Endothelial cell of umbilical vein (primary cell): Measurements from ENCODE around the gene MCCC1. TPM values are rescaled to one million over a fixed set of nuclear protein-coding genes. Genes with fewer than 3 reads are reported as not detected.

ENCODE experiments used
- BruUV-seq: library from RNA; stranded (reverse); fragments of 400-500 nt; replicated peaks from 2 replicates; lab custom pipeline; 2021; lab: Mats Ljungman, UMichigan
- CTCF ChIA-PET: fragments of 300-600, 350-600 bp; sonication (Branson Sonifier 250); formaldehyde crosslinking; loops from one replicate; lab custom pipeline; 2021; ENCODE audit warnings: antibody characterized with exemption, inconsistent platforms; lab: Charles Lee
- POLR2A ChIA-PET: fragments of 300-600, 350-600 bp; sonication (Branson Sonifier 250); formaldehyde crosslinking; loops from one replicate; lab custom pipeline; 2021; ENCODE audit warnings: antibody characterized with exemption, inconsistent platforms; lab: Charles Lee
- DNase-seq: peaks from one replicate; pipeline ENCODE4 v3.0.0-alpha.2; 2011; ENCODE audit warnings: low read depth, low spot score
- FAIRE-seq: peaks from 2 replicates; lab custom pipeline; 2011; peaks lifted over from hg19 to GRCh38; lab: Jason Lieb, UNC
- H2AFZ ChIP-seq: 2 replicates; pipeline ENCODE4 v1.6.0; 2012; ENCODE audit warnings: low read depth, low read length, control low read depth, inconsistent platforms
- H3K27ac ChIP-seq: 2 replicates; pipeline ENCODE4 v1.5.1; 2011; ENCODE audit warnings: low read depth, mild to moderate bottlenecking, control low read depth, low read length, moderate library complexity; ENCODE audit not compliant: insufficient read depth
- H3K27me3 ChIP-seq, 2 experiments: 2 replicates each; pipeline versions ENCODE4 v1.6.0 to v1.6.1; 2011; ENCODE audit warnings: low read length in 2 of 2, mixed read lengths in 1 of 2; ENCODE audit not compliant: control insufficient read depth in 2 of 2, insufficient read depth in 2 of 2
- H3K36me3 ChIP-seq, 2 experiments: 2 replicates in 1 of 2; 3 replicates in 1 of 2; pipeline ENCODE4 v1.5.1; 2011; ENCODE audit warnings: low read length in 2 of 2, mild to moderate bottlenecking in 1 of 2, moderate library complexity in 1 of 2; ENCODE audit not compliant: control insufficient read depth in 2 of 2, insufficient read depth in 2 of 2; ENCODE audit errors: extremely low read depth in 1 of 2
- H3K4me1 ChIP-seq: 3 replicates; pipeline ENCODE4 v1.5.1; 2011; ENCODE audit warnings: mild to moderate bottlenecking, low read length; ENCODE audit not compliant: control insufficient read depth, insufficient read depth; ENCODE audit errors: extremely low read depth
- H3K4me2 ChIP-seq: 2 replicates; pipeline ENCODE4 v1.6.1; 2011; ENCODE audit warnings: low read length, control low read depth, mixed read lengths; ENCODE audit not compliant: insufficient read depth
- H3K4me3 ChIP-seq, 3 experiments: fragments of 200-600 bp in 1 of 3; sonication (generic), shearing (Covaris generic) in 1 of 3; replicated peaks in 1 of 3; 2 replicates each; pipeline ENCODE4 v1.5.1; 2011 to 2016; ENCODE audit warnings: control low read depth in 3 of 3, low read length in 3 of 3, mild to moderate bottlenecking in 2 of 3, inconsistent platforms in 1 of 3, low read depth in 1 of 3, moderate library complexity in 1 of 3; ENCODE audit not compliant: insufficient read depth in 1 of 3
- H3K79me2 ChIP-seq: 2 replicates; pipeline ENCODE4 v1.6.0; 2012; ENCODE audit warnings: low read length, inconsistent platforms; ENCODE audit not compliant: control insufficient read depth, insufficient read depth
- H3K9ac ChIP-seq: replicated peaks from 2 replicates; pipeline ENCODE3; 2011; ENCODE audit warnings: low read length, control low read depth; ENCODE audit not compliant: insufficient read depth; ENCODE audit errors: extremely low read depth
- H3K9me1 ChIP-seq: replicated peaks from 3 replicates; pipeline ENCODE4 v1.6.0; 2011; ENCODE audit warnings: mild to moderate bottlenecking, low read length; ENCODE audit not compliant: control insufficient read depth, insufficient read depth; ENCODE audit errors: extremely low read depth
- H3K9me3 ChIP-seq: replicated peaks from 2 replicates; pipeline ENCODE4 v1.5.1; 2012; ENCODE audit warnings: low read length, inconsistent platforms; ENCODE audit not compliant: control insufficient read depth, insufficient read depth
- H4K20me1 ChIP-seq: replicated peaks from 2 replicates; pipeline ENCODE3; 2011; ENCODE audit warnings: mild to moderate bottlenecking, low read length; ENCODE audit not compliant: control insufficient read depth, insufficient read depth; ENCODE audit errors: extremely low read depth
- EZH2 ChIP-seq: IDR thresholded peaks from 2 replicates; pipeline ENCODE4 v1.6.1; 2012; ENCODE audit warnings: borderline replicate concordance, low read depth, mild to moderate bottlenecking, moderate library complexity, low read length, inconsistent platforms; ENCODE audit not compliant: severe bottlenecking
- FOS ChIP-seq: IDR thresholded peaks from 2 replicates; pipeline ENCODE4 v1.6.1; 2011; ENCODE audit warnings: mild to moderate bottlenecking, low read length, moderate library complexity, borderline replicate concordance; ENCODE audit not compliant: insufficient read depth
- GATA2 ChIP-seq: IDR thresholded peaks from 2 replicates; pipeline ENCODE4 v1.7.0; 2011; ENCODE audit warnings: low read depth, mild to moderate bottlenecking, moderate library complexity, mixed read lengths, low read length; ENCODE audit not compliant: insufficient read length, insufficient read depth
- JUN ChIP-seq: IDR thresholded peaks from 2 replicates; pipeline ENCODE4 v1.6.1; 2011; ENCODE audit warnings: borderline replicate concordance, low read depth; ENCODE audit not compliant: insufficient read length, insufficient read depth
- MYC ChIP-seq: IDR thresholded peaks from one replicate; pipeline ENCODE4 v1.6.1; 2011; ENCODE audit warnings: mild to moderate bottlenecking, low read depth, low read length
- POLR2A ChIP-seq: IDR thresholded peaks from 2 replicates; pipeline ENCODE4 v1.6.1; 2012; ENCODE audit warnings: low read depth, mild to moderate bottlenecking, control low read depth, low read length
- POLR2AphosphoS5 ChIP-seq: IDR thresholded peaks from 2 replicates; pipeline ENCODE4 v1.6.1; 2012; ENCODE audit warnings: low read depth, mild to moderate bottlenecking, control low read depth, low read length, moderate library complexity; ENCODE audit not compliant: insufficient read depth
- dilution Hi-C: fragments of 300-500 bp; cut with MboI; formaldehyde crosslinking; loops from one replicate; pipeline ENCODE4 v1.15.0; 2019; ENCODE audit warnings: low sequenced_read_pairs; ENCODE audit not compliant: extremely low pct_ligation_motif_present
- intact Hi-C: fragments of 100-400 bp; cut with micrococcal nuclease; formaldehyde crosslinking; loops from one replicate; pipeline ENCODE4 v1.10.0; 2022
- polyA plus RNA-seq, 4 experiments: library from polyadenylated mRNA; depleted of rRNA in 3 of 4; stranded (reverse) in 3 of 4; unstranded in 1 of 4; fragments of >200 nt; gene quantifications; 2 replicates each; pipeline versions ENCODE4 v1.2.1 to v1.2.3, GENCODE V29; 2011 to 2012; ENCODE audit warnings: missing spikeins in 1 of 4
- total RNA-seq: library from RNA; stranded (reverse); gene quantifications from 2 replicates; pipeline ENCODE4 v1.2.3, GENCODE V29; 2021
- TF ChIP-seq, protein P1 (sequence below): IDR thresholded peaks from 2 replicates; pipeline ENCODE4 v1.6.1; 2011; ENCODE audit not compliant: insufficient read depth, insufficient read length
- TF ChIP-seq, protein P2 (sequence below), 2 donors: IDR thresholded peaks; 1 replicate in 1 of 2; 2 replicates in 1 of 2; pipeline ENCODE4 v1.5.1; 2011; ENCODE audit warnings: low read length in 2 of 2, mild to moderate bottlenecking in 2 of 2, moderate library complexity in 2 of 2, control low read depth in 1 of 2, inconsistent platforms in 1 of 2, low read depth in 1 of 2; ENCODE audit not compliant: insufficient read depth in 1 of 2; ENCODE audit errors: extremely low read depth in 1 of 2

MCCC1 gene
- total and polyA plus RNA-seq, 2 donors (not counting 3 experiments of a cell fraction or from before 2014, with no cell fraction given) = 9.2 to 19.7 TPM

DNA sequence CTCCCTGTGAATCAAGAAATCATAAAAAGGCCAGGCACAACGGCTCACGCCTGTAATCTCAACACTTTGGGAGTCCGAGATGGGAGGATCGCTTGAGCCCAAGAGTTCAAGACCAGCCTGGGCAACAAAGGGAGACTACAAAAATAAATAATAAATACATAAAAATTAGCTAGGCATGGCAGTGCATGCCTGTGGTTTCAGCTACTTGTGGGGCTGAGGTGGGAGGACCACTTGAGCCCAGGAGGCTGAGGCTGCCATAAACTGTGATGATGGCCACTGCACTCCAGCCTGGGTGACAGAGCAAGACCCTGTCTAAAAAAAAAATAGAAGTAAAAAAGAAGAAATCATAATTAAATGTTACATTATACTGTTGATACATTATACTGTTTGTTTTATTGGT is 91.0 kb downstream of the MCCC1 start:
- ChIA-PET CTCF (no interaction called here), POLR2A (no interaction called here)
- H2AFZ ChIP-seq = no peak overlapping the region
- no peaks in the 10 kb centered on the region for H3K9me1 ChIP-seq
- H3K4me1 ChIP-seq = no peaks in the 10 kb centered on the region
- H3K4me3 ChIP-seq = no peak overlapping the region
- dilution Hi-C loops (no loop called here), intact Hi-C loops (no loop called here)
- H4K20me1 ChIP-seq = no peaks in the 10 kb centered on the region
- H3K4me2 ChIP-seq = no peak overlapping the region
- no TSS peak for BruUV-seq
- FAIRE-seq (no peak), DNase-seq (no peak)
- H3K27ac ChIP-seq = no peak overlapping the region
- no peaks in the 10 kb centered on the region for H3K79me2 ChIP-seq
- no peaks in the 10 kb centered on the region for H3K27me3 ChIP-seq
- TF ChIP-seq GATA2 (no peak), JUN (no peak), MYC (no peak), FOS (no peak), EZH2 (no peak), POLR2AphosphoS5 (no peak), POLR2A (no peak)
- TF ChIP-seq, protein P1, sequence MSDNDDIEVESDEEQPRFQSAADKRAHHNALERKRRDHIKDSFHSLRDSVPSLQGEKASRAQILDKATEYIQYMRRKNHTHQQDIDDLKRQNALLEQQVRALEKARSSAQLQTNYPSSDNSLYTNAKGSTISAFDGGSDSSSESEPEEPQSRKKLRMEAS = no peak
- TF ChIP-seq, protein P2, sequence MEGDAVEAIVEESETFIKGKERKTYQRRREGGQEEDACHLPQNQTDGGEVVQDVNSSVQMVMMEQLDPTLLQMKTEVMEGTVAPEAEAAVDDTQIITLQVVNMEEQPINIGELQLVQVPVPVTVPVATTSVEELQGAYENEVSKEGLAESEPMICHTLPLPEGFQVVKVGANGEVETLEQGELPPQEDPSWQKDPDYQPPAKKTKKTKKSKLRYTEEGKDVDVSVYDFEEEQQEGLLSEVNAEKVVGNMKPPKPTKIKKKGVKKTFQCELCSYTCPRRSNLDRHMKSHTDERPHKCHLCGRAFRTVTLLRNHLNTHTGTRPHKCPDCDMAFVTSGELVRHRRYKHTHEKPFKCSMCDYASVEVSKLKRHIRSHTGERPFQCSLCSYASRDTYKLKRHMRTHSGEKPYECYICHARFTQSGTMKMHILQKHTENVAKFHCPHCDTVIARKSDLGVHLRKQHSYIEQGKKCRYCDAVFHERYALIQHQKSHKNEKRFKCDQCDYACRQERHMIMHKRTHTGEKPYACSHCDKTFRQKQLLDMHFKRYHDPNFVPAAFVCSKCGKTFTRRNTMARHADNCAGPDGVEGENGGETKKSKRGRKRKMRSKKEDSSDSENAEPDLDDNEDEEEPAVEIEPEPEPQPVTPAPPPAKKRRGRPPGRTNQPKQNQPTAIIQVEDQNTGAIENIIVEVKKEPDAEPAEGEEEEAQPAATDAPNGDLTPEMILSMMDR (IDR thresholded peaks at IDR 0.05; ENCODE audit: extremely low read depth in 1 of 2, insufficient read depth in 1 of 2, low read depth in 1 of 2, low read length in 2 of 2) = no peak
- no peaks in the 10 kb centered on the region for H3K36me3 ChIP-seq
- H3K9ac ChIP-seq = no peak overlapping the region
- no peaks in the 10 kb centered on the region for H3K9me3 ChIP-seq
